HG02852 (cell line): ENCODE results near the gene SPRY1.
A peak's percentile ranks its signal among the peaks of the same experiment; 100 is the strongest.

Experiments used
- ATAC-seq: cut with Tn5 transposase; IDR thresholded peaks from one replicate; pipeline ENCODE4 v1.9.1; 2021; ENCODE audit warnings: mild to moderate bottlenecking, moderate library complexity; ENCODE audit not compliant: unreplicated experiment

Gene SPRY1

DNA sequence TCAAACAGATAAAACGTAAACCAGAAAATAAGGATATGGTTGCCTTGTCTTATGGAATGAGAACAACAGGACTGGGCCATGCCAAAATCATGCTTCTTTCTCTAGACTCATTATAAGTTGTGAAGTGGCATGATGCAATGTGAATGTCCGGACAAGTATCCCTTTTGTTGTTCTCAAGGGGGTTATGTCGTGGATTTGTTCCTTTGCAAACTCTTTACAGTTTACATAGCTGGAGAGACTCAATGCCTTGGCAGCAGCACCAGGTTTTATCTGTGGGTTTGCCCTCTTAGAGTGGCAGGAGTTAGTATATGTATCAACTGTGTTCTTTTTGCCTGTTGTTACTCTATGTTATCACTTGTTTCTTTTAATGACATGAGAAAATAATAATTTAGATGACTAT is 41.4 kb downstream of the SPRY1 start:
- ATAC-seq, result no peak

DNA sequence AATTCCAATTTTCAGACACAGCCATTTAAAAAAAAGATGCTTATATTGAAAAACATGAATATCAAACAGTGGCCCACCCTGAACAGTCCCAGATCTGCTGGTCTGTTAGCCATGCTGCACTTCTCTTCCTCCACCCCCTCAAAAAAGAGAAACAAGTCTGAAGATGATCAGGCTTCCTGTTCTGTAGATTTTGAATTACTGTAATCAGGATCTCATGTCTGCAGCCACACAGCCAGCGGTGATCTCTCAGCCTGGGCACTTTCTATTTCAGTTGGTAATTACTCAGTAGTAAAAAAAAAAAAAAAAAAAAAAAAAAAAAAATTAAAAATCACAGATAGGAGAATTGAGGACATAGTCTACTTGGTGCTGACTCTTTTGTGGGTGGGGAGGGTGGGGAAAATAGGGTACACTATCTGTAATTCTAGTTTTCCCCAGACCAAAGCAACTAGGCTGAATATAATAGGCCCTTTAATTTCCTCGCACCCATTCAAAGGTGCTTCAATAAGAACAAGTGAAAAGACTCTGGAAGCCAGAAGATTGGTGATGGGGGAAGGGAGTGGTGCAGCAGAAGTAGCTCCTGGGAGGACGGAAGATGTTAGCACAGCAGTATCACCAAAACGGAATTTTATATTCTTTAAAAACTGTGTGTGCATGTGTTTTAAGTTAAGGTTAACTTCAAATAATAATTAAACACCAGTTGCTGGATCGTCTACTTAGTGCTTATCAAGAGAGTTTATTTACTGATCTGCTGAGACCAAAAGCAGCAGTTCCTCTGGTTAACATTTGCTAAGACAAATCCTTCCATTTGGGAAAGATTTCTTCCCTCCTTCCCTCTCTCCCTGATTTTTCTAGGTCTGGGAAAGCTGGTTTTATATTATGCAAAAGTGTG is 47.0 kb downstream of the SPRY1 start:
- peak; percentile 64 for ATAC-seq

DNA sequence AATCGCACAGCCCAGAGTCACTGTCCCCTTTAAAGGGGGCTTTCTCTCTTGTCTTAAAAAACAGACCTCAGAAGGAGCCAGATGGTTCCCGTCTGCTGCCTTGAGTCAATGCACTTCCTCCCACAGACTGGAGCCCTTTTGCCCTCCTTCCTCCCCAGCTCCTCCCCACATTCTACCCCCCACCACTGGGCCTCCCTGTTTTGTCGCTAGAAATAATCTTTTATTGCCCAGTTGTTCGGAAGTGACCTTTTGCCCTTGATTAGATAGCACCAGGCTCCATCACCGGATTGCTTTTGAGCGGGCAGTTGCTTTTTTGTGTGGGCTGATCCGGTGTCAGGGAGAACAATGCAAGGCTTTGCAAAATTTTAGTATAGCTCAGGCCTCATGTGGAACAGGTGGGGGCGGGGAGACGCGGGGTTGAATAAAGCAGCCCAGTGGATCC is 47.7 kb downstream of the SPRY1 start:
- peak; percentile 84 for ATAC-seq

DNA sequence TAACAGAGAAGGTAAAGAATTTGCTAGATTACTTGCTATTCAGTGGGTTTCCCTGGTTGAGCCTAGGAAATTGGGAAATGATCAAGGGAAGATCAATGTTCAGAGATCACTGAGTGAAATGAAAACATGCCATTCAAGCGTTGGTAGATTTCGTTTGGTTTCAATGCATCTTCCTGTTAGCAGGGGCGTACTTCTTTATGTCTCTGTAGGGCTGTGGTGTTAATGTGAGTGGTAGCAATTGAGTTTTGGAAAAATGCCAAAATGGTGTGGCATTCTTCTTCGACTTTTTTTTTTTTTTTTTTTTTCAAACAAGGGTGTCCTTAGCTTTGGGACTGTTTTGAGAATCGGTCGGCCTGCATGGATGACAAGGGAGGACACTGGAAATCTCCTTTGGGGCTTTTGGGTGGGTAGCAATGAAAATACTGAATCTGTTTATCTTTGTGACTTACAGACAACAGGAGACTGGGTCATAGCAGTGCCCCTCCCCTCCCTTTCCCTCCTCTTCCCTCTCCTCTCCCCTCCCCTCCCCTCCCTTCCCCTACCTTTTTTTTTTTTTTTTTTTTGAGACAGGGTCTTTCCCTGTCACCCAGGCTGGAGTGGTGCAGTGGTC is 50.4 kb downstream of the SPRY1 start:
- ATAC-seq, result no peak

DNA sequence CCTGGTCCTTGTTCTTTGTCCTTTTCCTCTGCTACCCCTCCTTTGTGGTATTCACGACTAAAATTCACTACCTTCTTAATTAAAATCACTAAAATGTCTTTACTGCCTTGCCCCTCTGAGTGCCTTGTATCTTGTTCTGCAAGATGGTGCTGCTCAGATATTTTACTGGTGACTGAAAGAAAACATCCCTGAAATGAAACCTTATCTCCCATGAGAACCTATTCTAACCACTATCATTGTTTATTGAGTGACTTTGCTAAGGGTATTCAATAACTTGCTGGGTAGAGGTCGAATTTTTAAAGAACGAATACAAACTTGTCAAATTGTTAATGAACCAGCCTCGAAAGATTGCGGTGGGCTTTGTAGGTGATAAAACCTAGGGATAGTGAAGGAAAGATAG is 52.8 kb downstream of the SPRY1 start:
- no peak for ATAC-seq

DNA sequence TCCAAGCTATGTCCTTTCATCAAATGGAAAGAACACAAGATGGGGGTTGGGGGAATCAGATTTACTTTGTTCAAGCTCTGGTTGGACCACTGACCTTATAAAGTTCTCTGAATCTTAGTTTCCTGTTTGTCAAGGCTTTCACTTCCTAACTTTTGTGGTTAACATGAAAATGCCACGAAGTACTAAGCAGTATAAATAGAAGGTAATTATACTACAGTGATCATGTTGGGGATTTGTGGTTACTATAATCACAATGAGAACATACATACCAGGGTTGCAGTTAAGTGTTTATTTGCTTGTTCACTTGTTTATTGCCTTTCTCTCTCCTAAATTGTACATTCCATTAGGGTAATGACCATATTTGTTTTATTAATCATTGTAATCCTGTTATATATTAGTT is 53.2 kb downstream of the SPRY1 start:
- ATAC-seq, result peak; percentile 89

DNA sequence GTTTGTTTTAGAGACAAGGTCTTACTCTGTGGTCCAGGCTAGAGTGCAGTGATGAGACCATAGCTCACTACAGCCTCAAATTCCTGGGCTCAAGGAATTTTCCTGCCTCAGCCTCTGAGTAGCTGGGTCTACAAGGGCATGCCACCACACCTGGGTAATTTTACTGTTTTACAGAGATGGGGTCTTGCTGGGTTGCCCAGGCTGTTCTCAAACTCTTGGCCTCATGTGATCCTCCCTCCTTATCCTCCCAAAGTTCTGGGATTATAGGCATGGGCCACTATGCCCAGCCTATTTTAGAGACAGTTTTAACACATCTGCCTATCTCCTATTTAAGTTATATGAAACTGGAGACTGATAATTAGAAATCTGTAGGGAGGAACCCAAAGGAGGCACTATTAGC is 53.8 kb downstream of the SPRY1 start:
- peak; percentile 13 for ATAC-seq

DNA sequence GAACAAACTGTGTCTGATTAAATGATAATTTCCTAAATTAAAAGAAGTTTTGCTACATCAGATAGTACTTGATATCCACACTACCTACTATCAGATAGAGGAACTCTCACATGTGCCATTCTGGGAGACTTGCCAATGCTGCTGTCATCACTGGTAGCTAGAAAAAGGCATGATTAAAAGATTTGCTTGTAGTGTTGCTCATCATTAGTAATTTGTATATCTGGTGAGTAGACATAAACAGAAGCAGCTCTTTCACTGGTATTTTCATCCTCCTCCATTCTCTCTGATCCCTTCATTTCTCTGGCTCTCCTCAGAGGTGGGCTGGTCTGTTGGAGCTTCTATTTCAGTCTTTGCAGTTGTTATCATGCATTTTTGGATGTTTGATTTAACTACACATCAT is 56.0 kb downstream of the SPRY1 start:
- no peak for ATAC-seq

DNA sequence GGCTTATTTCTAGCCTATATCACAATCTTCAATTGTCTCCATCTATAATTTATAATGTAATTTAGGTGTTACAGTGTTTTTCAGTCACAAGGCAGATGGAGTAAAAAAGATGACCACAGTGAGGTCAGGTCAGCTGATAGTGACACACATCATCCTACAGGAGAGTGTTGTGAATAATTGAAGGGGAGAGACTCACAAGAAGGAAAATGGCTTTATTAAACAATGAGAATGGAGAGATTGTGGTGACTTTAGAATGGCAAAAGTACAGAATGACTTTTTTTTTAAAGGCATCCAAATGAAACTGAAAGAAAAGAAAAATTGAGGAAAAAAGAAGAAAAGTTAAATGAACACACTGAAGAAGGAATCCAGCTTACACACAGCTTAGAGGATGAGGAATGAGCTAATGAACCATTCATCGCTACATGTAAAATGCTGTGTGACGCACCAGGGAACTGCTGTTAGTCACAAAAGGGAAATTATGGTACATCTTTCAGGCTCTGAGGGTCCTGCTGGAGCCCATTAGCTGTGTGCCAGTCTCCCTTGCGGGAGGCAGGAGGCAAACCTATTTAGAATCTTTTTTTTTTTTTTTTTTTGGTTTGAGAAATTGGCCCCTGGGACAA is 56.6 kb downstream of the SPRY1 start:
- no peak for ATAC-seq
